HepG2 (cell line): ENCODE data around the gene TWIST2. TPM values are rescaled to one million over a fixed set of nuclear protein-coding genes. Genes with fewer than 3 reads are reported as not detected.

Source experiments
- ATAC-seq: fragments of 200-7000 bp; cut with Tn5 transposase; 3 replicates; pipeline ENCODE4 v1.9.1; 2020; ENCODE audit warnings: mild to moderate bottlenecking, moderate library complexity
- BruUV-seq: library from RNA; stranded (reverse); fragments of 400-500 nt; replicated peaks from 2 replicates; lab custom pipeline; 2021; lab: Mats Ljungman, UMichigan
- CTCF ChIA-PET: fragments of 300-600 bp; formaldehyde crosslinking; extraction: SDS; loops from one replicate; lab custom pipeline; 2021; ENCODE audit warnings: low total read pairs, inconsistent platforms, low intra/inter-chr PET ratio; lab: Yijun Ruan, JAX
- POLR2A ChIA-PET: fragments of 350-600 bp; sonication (Branson Sonifier 250); formaldehyde crosslinking; loops from one replicate; lab custom pipeline; 2020; ENCODE audit warnings: antibody characterized with exemption, inconsistent platforms; lab: Yijun Ruan, JAX
- DNase-seq: peaks from one replicate; pipeline ENCODE4 v3.0.0-alpha.2; 2015; ENCODE audit warnings: low spot score
- FAIRE-seq: peaks from 3 replicates; lab custom pipeline; 2011; peaks lifted over from hg19 to GRCh38; lab: Jason Lieb, UNC
- H2AFZ ChIP-seq: one replicate; pipeline ENCODE4 v1.6.1; 2011; ENCODE audit warnings: low read length, inconsistent platforms
- H3K27ac ChIP-seq: fragments of 300-600 bp; 3 replicates; pipeline ENCODE4 v1.8.0; 2011; ENCODE audit warnings: mixed run types, mild to moderate bottlenecking, mixed read lengths, low read length, inconsistent platforms; ENCODE audit not compliant: insufficient read depth; ENCODE audit errors: extremely low read length
- H3K27me3 ChIP-seq, 2 experiments: fragments of 200-600 bp in 1 of 2; 2 replicates in 1 of 2; 3 replicates in 1 of 2; pipeline versions ENCODE4 v1.6.0 to v1.8.0; 2011; ENCODE audit warnings: low read length in 2 of 2, mild to moderate bottlenecking in 2 of 2, moderate library complexity in 2 of 2, inconsistent platforms in 1 of 2; ENCODE audit not compliant: insufficient read depth in 2 of 2, control insufficient read depth in 1 of 2
- H3K36me3 ChIP-seq, 2 experiments: fragments of 200-600 bp in 1 of 2; replicated peaks in 1 of 2; 2 replicates in 1 of 2; 3 replicates in 1 of 2; pipeline versions ENCODE4 v1.5.1 to v1.8.0; 2011; ENCODE audit warnings: low read length in 2 of 2, inconsistent platforms in 1 of 2; ENCODE audit not compliant: insufficient read depth in 2 of 2, control insufficient read depth in 1 of 2
- H3K4me1 ChIP-seq: 2 replicates; pipeline ENCODE4 v1.5.1; 2012; ENCODE audit warnings: low read length, inconsistent platforms; ENCODE audit not compliant: insufficient read depth
- H3K4me2 ChIP-seq: 2 replicates; pipeline ENCODE4 v1.6.0; 2011; ENCODE audit warnings: low read depth, low read length, inconsistent platforms
- H3K4me3 ChIP-seq, 3 experiments: fragments of 200-600 bp in 1 of 3; sonication (generic), shearing (Covaris generic) in 1 of 3; replicated peaks in 1 of 3; 2 replicates each; pipeline ENCODE4 v1.5.1; 2011 to 2016; ENCODE audit warnings: low read length in 3 of 3, inconsistent platforms in 2 of 3, low read depth in 2 of 3, mild to moderate bottlenecking in 2 of 3, control low read depth in 1 of 3, mixed read lengths in 1 of 3; ENCODE audit not compliant: insufficient read depth in 1 of 3
- H3K79me2 ChIP-seq: one replicate; pipeline ENCODE4 v1.6.1; 2011; ENCODE audit warnings: low read length, inconsistent platforms; ENCODE audit not compliant: insufficient read depth
- H3K9ac ChIP-seq: 2 replicates; pipeline ENCODE4 v1.6.0; 2011; ENCODE audit warnings: mild to moderate bottlenecking, low read depth, low read length, inconsistent platforms; ENCODE audit not compliant: insufficient read depth
- H3K9me3 ChIP-seq: 2 replicates; pipeline ENCODE4 v1.5.1; 2012; ENCODE audit warnings: mild to moderate bottlenecking, low read length
- H4K20me1 ChIP-seq: 2 replicates; pipeline ENCODE4 v1.6.0; 2011; ENCODE audit warnings: inconsistent platforms, mild to moderate bottlenecking, low read length, moderate library complexity; ENCODE audit not compliant: insufficient read depth
- DDIT3 ChIP-seq: sonication (generic); formaldehyde crosslinking; IDR thresholded peaks from 2 replicates; pipeline ENCODE4 v1.4.0; 2020; ENCODE audit warnings: mild to moderate bottlenecking, missing genetic modification reagents
- E2F2 ChIP-seq: sonication (generic); formaldehyde crosslinking; IDR thresholded peaks from 2 replicates; pipeline ENCODE4 v1.4.0; 2020; ENCODE audit warnings: missing genetic modification reagents, borderline replicate concordance
- EHMT2 ChIP-seq: fragments of 200-600 bp; sonication (generic); IDR thresholded peaks from 2 replicates; pipeline ENCODE4 v1.7.0; 2017; ENCODE audit warnings: antibody characterized with exemption, low read depth, low read length, borderline replicate concordance
- ELF1 ChIP-seq: sonication (generic); formaldehyde crosslinking; IDR thresholded peaks from 2 replicates; pipeline ENCODE4 v1.4.0; 2020; ENCODE audit warnings: missing genetic modification reagents
- MEIS1 ChIP-seq: sonication (generic); formaldehyde crosslinking; IDR thresholded peaks from 2 replicates; pipeline ENCODE4 v1.9.0; 2021; ENCODE audit warnings: mild to moderate bottlenecking, missing genetic modification reagents, moderate library complexity, borderline replicate concordance
- NCOA2 ChIP-seq: sonication (generic); formaldehyde crosslinking; IDR thresholded peaks from 2 replicates; pipeline ENCODE4 v1.8.0; 2022; ENCODE audit warnings: inconsistent platforms
- RERE ChIP-seq: IDR thresholded peaks from 2 replicates; pipeline ENCODE4 v1.6.1; 2016; ENCODE audit warnings: low read depth, missing genetic modification reagents, missing compliant biosample characterization
- STAG1 ChIP-seq: sonication (generic); formaldehyde crosslinking; IDR thresholded peaks from 2 replicates; pipeline ENCODE4 v1.4.0; 2020; ENCODE audit warnings: missing genetic modification reagents
- XBP1 ChIP-seq: sonication (generic); formaldehyde crosslinking; IDR thresholded peaks from 2 replicates; pipeline ENCODE4 v1.5.0; 2020; ENCODE audit warnings: missing genetic modification reagents
- ZMYM2 ChIP-seq: sonication (generic); formaldehyde crosslinking; IDR thresholded peaks from 2 replicates; pipeline ENCODE4 v1.8.0; 2022; ENCODE audit warnings: mild to moderate bottlenecking, missing genetic modification reagents
- ZNF180 ChIP-seq: sonication (generic); formaldehyde crosslinking; IDR thresholded peaks from 2 replicates; pipeline ENCODE4 v1.4.0; 2020; ENCODE audit warnings: low read depth, missing genetic modification reagents, borderline replicate concordance
- ZNF205 ChIP-seq: IDR thresholded peaks from 2 replicates; pipeline ENCODE4 v1.6.1; 2018; ENCODE audit warnings: missing biosample characterization, missing genetic modification reagents
- ZNF230 ChIP-seq: sonication (generic); formaldehyde crosslinking; IDR thresholded peaks from 2 replicates; pipeline ENCODE4 v1.4.0; 2020; ENCODE audit warnings: mild to moderate bottlenecking, missing genetic modification reagents
- ZNF274 ChIP-seq: sonication (generic); formaldehyde crosslinking; IDR thresholded peaks from 2 replicates; pipeline ENCODE4 v1.5.1; 2020; ENCODE audit warnings: mild to moderate bottlenecking, missing genetic modification reagents
- ZNF280B ChIP-seq: sonication (generic); formaldehyde crosslinking; IDR thresholded peaks from 2 replicates; pipeline ENCODE4 v1.5.0; 2020; ENCODE audit warnings: missing genetic modification reagents, mild to moderate bottlenecking, borderline replicate concordance
- ZNF777 ChIP-seq: sonication (generic); formaldehyde crosslinking; IDR thresholded peaks from 2 replicates; pipeline ENCODE4 v1.4.0; 2020; ENCODE audit warnings: missing genetic modification reagents
- ZSCAN22 ChIP-seq: sonication (generic); formaldehyde crosslinking; IDR thresholded peaks from 2 replicates; pipeline ENCODE4 v1.4.0; 2020; ENCODE audit warnings: mild to moderate bottlenecking, missing genetic modification reagents
- WGBS: methylation state at CpG from one replicate; pipeline ENCODE4 v1.1.6; 2017; ENCODE audit warnings: low lambda C conversion rate; 5-methylcytosine and 5-hydroxymethylcytosine counted together
- in situ Hi-C: cut with HindIII; loops from 2 replicates; pipeline ENCODE4 v1.10.0; 2017; ENCODE audit warnings: low pct_unique_long_range_greater_than_20kb; ENCODE audit not compliant: extremely low pct_ligation_motif_present
- intact Hi-C: fragments of 100-400 bp; cut with micrococcal nuclease; formaldehyde crosslinking; loops from one replicate; pipeline ENCODE4 v1.10.0; 2022; ENCODE audit not compliant: unreplicated experiment
- polyA plus RNA-seq, 8 experiments: library from polyadenylated mRNA; depleted of rRNA in 3 of 8; stranded (reverse) in 7 of 8; unstranded in 1 of 8; fragments of >200 nt; fragmentation: Illumina TruSeq in 4 of 8; extraction: Trizol in 4 of 8; gene quantifications; 2 replicates each; pipeline versions ENCODE4 v1.2.1 to v1.2.3, GENCODE V29; 2011 to 2016; ENCODE audit warnings: low read depth in 4 of 8, missing spikeins in 1 of 8, mixed read lengths in 1 of 8; ENCODE audit not compliant: insufficient read depth in 1 of 8
- total RNA-seq, 5 experiments: library from RNA; depleted of rRNA; stranded (reverse); fragments of >200 nt; fragmentation: Illumina TruSeq; extraction: Trizol; gene quantifications; 2 replicates each; pipeline ENCODE4 v1.2.3, GENCODE V29; 2016; ENCODE audit warnings: low read depth in 1 of 5

TWIST2 gene
- total and polyA plus RNA-seq, 2 of the 13 experiments (the other 11 are each of a cell fraction or from before 2014, with no cell fraction given): 0.08 to 0.11 TPM

GRCh38 chr2:238853721-238854120 lies 5.8 kb downstream of the TWIST2 start:
- H3K4me2 ChIP-seq: no peak overlapping the region
- DNase-seq (no peak), FAIRE-seq (no peak), ATAC-seq (no peak)
- H4K20me1 ChIP-seq: no peaks in the 10 kb centered on the region
- no peaks in the 10 kb centered on the region for H3K79me2 ChIP-seq
- H3K4me1 ChIP-seq: no peaks in the 10 kb centered on the region
- 45% methylated on average over 9 of the region's 9 CpGs for WGBS
- H3K4me3 ChIP-seq: no peak overlapping the region
- no peak overlapping the region for H2AFZ ChIP-seq
- H3K27me3 ChIP-seq: peaks cover 6 to 76% of the 10 kb centered on the region in 2 experiments; a peak in 4 of 5 replicates
- BruUV-seq: no TSS peak
- CTCF ChIA-PET: no interaction called here
- POLR2A ChIA-PET: no interaction called here
- intact Hi-C loops: no loop called here
- no peaks in the 10 kb centered on the region for H3K36me3 ChIP-seq
- in situ Hi-C loops: no loop called here
- H3K9ac ChIP-seq: no peak overlapping the region
- H3K27ac ChIP-seq: no peak overlapping the region
- no peaks in the 10 kb centered on the region for H3K9me3 ChIP-seq
- no peak for TF ChIP-seq E2F2 (CRISPR knock-in tag)
- TF ChIP-seq ELF1 (CRISPR knock-in tag): no peak
- TF ChIP-seq MEIS1: no peak
- TF ChIP-seq ZNF205 (CRISPR knock-in tag): no peak
- no peak for TF ChIP-seq ZSCAN22 (CRISPR knock-in tag)
- no peak for TF ChIP-seq STAG1
- TF ChIP-seq ZNF180 (CRISPR knock-in tag): no peak
- no peak for TF ChIP-seq EHMT2
- TF ChIP-seq ZNF230: no peak
- TF ChIP-seq ZNF777 (CRISPR knock-in tag): no peak
- no peak for TF ChIP-seq ZNF274 (CRISPR knock-in tag)
- no peak for TF ChIP-seq ZNF280B
- no peak for TF ChIP-seq ZMYM2 (CRISPR knock-in tag)
- no peak for TF ChIP-seq DDIT3 (CRISPR knock-in tag)
- no peak for TF ChIP-seq RERE (CRISPR knock-in tag)
- no peak for TF ChIP-seq XBP1 (CRISPR knock-in tag)
- no peak for TF ChIP-seq NCOA2
